ENCODE results near the gene RUNX2. TPM values are rescaled to one million over a fixed set of nuclear protein-coding genes. Genes with fewer than 3 reads are reported as not detected.

RUNX2 gene
- total RNA-seq, 4 donors from 2014 or later, result 0.65 to 2.4 (median 1.3) TPM

DNA sequence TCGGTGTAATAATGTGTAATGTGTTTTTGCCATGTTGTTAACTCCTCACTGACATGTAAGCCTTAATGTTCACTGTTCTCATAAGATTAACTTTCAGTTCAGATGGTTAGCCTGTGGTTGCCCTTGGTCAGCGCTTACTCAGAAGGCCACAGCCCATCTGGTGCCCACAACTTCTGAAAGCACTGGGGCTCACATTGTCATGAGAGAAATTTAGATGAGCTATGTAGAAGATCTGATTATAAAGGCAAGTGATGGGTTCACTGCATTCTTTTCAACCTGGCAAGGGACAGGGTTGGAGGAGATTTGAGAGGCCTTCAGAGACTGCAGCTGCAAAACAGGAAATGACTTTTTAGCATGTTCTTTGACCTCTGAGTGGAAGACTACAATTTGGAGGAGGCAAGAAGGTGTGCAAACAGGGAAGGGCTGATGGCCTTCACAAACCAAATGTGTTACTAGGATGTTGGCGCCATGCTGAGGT, 291.9 kb downstream of the RUNX2 start:
- ATAC-seq (ENCODE audit: low FRiP score) (no peak), DNase-seq (ENCODE audit: low spot score) (no peak)
- TF ChIP-seq, protein P1, sequence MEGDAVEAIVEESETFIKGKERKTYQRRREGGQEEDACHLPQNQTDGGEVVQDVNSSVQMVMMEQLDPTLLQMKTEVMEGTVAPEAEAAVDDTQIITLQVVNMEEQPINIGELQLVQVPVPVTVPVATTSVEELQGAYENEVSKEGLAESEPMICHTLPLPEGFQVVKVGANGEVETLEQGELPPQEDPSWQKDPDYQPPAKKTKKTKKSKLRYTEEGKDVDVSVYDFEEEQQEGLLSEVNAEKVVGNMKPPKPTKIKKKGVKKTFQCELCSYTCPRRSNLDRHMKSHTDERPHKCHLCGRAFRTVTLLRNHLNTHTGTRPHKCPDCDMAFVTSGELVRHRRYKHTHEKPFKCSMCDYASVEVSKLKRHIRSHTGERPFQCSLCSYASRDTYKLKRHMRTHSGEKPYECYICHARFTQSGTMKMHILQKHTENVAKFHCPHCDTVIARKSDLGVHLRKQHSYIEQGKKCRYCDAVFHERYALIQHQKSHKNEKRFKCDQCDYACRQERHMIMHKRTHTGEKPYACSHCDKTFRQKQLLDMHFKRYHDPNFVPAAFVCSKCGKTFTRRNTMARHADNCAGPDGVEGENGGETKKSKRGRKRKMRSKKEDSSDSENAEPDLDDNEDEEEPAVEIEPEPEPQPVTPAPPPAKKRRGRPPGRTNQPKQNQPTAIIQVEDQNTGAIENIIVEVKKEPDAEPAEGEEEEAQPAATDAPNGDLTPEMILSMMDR (IDR thresholded peaks at IDR 0.05), result no peak

DNA sequence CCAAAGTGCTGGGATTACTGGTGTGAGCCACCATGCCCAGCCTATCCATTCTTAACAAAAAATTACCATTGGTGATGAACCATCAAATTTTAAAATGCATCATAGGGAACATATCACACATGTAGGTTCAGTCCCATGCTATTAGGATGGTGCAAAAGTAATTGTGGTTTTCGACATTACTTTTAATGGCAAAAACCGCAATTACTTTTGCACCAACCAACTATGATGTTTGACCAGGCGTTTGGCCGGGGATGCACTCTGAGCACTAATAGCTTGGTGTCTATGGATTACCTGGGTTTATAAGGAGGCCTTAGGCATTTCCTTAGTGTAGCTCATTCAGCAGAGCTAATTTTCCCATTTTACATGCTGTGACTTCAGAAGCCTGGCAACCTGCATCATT, 296.1 kb downstream of the RUNX2 start:
- TF ChIP-seq, protein P1 (IDR thresholded peaks at IDR 0.05), result no peak
- DNase-seq (ENCODE audit: low spot score) (no peak), ATAC-seq (ENCODE audit: low FRiP score) (no peak)

DNA sequence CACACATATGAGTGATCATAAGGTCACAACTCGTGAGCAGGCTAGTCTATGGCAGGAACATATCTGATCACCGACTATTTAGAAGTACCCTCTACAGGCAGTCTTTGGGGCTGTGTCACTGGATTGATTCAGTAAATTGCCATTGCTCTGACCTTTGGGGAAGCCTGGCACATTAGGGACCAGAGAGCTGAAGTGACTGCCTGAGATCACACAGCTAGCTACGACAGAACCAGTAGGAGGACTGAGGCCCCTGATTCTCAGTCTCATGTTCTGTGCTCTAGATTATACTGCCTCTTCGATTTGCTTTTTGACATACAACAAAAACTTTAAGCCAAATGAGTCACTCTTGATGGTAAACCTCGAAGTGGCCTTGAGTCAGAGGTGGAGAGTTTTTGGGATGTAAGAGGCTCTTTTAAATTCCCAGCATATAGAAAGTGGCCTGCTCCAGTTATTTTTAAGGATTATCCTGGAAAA, 297.1 kb downstream of the RUNX2 start:
- ATAC-seq (ENCODE audit: low FRiP score) (peak; percentile 57), DNase-seq (ENCODE audit: low spot score) (no peak)
- TF ChIP-seq, protein P1 (IDR thresholded peaks at IDR 0.05), result no peak

DNA sequence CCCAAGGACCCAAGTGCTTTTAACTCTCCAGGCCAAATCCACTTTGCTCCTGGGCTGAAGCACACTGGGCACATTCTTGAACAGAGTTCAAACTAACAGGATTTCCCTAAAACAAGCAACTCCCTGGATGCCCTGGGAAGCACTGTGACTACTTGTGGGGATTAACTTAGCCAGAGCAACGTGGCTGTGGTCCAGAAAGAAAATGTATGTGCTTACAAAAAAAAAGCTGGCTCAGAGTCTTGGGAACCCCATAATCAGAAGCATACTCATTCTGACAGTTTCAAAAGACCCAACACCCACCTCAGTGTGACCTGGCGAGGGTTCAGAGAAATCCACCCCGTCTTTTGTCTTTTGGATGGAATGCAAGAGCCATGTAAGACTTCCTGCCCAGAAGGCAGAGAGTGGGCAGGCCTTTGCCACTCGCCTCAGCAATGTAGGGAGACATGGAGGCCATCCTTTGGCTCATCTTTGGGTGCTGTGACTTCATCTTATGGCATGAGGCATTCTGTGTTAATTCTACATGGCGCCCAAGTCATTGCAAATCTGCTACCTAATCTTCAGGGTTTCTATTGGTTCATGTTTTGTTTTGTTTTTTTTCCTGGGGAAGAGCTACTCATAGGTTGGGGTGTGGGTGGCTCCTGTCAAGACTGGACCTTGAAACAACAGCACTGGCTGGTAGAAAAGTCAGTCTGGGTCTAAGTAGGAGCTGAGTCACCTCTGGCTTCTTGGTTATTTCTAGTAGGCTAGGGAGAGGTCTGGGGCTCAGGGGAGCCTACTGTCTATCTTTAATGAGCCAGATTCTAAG, 298.2 kb downstream of the RUNX2 start:
- no peak for ATAC-seq (ENCODE audit: low FRiP score)
- TF ChIP-seq, protein P1 (IDR thresholded peaks at IDR 0.05), result no peak
- DNase-seq (ENCODE audit: low spot score), result no peak

DNA sequence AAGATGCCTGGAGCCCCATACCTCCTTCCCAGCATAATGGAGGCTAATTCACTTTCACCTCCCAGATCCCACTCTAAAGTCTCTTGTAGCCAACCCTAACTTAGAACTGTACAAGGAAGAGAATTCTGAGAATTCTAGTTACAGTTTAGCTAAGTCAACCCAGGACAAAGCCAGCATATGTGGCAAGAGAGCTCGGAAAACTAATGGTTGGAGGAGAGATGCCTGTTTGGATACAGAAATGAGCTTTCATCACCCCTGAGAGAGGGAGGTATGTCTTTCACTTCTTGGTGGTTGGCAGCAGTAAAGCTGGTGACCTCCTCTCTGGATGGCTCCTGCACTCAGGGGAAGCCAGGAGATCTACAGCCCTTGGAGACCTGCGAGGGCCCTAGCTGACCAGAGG, 302.2 kb downstream of the RUNX2 start:
- TF ChIP-seq, protein P1 (IDR thresholded peaks at IDR 0.05), result no peak
- ATAC-seq (ENCODE audit: low FRiP score) (no peak), DNase-seq (ENCODE audit: low spot score) (no peak)

DNA sequence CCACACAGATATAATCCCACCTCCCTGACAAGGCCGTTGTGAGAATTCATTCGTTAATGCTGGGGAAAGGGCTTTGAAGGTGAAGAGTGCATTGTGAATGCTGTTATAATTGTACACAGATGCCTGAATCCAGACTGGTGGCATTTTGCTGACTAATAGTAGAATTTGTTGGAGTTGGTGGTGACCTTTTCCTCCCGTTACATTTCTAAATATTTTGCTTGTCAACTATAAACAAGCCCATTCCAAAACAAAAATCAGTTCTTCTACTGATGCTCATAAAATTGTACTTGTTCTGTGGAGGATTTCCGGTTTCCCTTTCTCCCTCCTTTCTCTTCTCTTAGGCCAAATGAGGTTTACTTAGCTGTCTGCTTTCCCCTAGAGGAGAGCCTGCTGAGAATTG, 302.7 kb downstream of the RUNX2 start:
- ATAC-seq (ENCODE audit: low FRiP score) (no peak), DNase-seq (ENCODE audit: low spot score) (no peak)
- TF ChIP-seq, protein P1 (IDR thresholded peaks at IDR 0.05), result no peak

DNA sequence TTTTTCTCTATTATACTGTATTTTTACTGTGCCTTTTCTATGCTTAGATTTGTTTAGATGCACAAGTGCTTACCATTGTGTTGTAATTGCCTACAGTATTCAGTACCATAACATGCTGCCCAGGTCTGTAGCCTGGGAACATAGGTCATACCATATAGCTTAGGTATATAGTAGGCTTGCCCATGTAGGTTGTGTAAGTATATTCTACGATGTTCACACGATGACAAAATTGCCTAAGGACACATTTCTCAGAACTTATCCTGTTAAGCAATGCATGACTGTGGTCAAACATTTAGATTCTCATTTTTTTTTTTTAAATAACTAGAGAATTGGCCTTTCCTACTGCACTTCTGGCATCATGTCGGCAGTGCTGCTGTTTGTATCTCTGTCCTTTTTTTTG, 303.3 kb downstream of the RUNX2 start:
- no peak for DNase-seq (ENCODE audit: low spot score)
- ATAC-seq (ENCODE audit: low FRiP score), result no peak
- TF ChIP-seq, protein P1 (IDR thresholded peaks at IDR 0.05), result no peak

All from omental fat pad (tissue), 4 donors.